GM13976 (cell line): Measurements from ENCODE around the gene GRK1.

Experiments used
- DNase-seq: peaks from one replicate; pipeline ENCODE4 v3.0.0; 2012; ENCODE audit warnings: low spot score
- in situ Hi-C: fragments of 300-500 bp; cut with MboI; formaldehyde crosslinking; loops from one replicate; pipeline ENCODE4 v1.12.0; 2022; ENCODE audit warnings: low sequenced_read_pairs, mixed read lengths, inconsistent platforms; ENCODE audit not compliant: unreplicated experiment
- TF ChIP-seq, protein P1 (sequence below): IDR thresholded peaks from 2 replicates; pipeline ENCODE4 v1.5.1; 2012; ENCODE audit warnings: borderline replicate concordance, mild to moderate bottlenecking; ENCODE audit not compliant: insufficient read depth; ENCODE audit errors: extremely low read depth, missing control alignments, control extremely low read depth

Gene GRK1

DNA sequence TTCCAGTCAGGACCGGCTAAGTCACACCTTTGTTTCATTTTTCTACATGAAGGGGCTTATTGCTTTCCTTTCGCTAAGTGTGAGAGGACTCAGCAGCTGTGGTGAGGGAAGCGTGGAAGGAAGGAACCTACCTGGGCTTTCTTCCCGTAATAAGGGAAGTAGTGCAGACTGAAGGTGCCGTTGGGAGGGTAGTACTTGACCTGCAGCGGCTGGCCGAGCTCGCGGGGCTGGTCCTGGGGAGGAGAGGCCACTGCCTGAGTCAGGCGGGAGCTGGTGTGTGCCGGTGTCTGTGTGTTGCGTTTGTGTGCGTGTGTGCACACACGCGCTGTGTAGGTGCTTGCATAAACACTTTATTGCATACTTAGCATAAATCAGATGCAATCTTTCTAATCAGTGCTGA lies 16.7 kb upstream of the GRK1 start:
- no peak for DNase-seq
- TF ChIP-seq, protein P1, sequence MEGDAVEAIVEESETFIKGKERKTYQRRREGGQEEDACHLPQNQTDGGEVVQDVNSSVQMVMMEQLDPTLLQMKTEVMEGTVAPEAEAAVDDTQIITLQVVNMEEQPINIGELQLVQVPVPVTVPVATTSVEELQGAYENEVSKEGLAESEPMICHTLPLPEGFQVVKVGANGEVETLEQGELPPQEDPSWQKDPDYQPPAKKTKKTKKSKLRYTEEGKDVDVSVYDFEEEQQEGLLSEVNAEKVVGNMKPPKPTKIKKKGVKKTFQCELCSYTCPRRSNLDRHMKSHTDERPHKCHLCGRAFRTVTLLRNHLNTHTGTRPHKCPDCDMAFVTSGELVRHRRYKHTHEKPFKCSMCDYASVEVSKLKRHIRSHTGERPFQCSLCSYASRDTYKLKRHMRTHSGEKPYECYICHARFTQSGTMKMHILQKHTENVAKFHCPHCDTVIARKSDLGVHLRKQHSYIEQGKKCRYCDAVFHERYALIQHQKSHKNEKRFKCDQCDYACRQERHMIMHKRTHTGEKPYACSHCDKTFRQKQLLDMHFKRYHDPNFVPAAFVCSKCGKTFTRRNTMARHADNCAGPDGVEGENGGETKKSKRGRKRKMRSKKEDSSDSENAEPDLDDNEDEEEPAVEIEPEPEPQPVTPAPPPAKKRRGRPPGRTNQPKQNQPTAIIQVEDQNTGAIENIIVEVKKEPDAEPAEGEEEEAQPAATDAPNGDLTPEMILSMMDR, result no peak
- in situ Hi-C loops, result no loop called here

DNA sequence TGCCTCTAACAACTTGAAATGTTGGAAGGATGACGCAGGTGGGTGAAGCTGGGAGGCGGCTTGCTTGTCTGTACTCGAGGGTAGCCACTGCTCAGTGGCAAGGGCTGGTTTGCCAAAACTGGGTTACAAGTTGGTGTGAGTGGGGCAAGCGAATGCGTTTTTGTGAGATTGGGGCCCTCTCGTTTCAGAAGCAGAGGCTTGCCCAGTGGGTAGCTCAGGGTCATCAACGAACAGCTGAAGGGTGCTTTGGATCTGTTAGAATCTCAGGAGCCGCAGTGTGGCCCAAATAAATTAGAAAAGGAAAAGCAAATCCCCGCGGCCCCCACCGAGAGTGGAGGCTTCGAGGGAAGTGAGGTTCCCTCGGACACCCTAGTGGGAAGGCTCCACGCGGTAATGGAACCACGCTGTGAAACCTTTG lies 16.3 kb upstream of the GRK1 start:
- no peak for DNase-seq
- in situ Hi-C loops, result no loop called here
- TF ChIP-seq, protein P1, result no peak

DNA sequence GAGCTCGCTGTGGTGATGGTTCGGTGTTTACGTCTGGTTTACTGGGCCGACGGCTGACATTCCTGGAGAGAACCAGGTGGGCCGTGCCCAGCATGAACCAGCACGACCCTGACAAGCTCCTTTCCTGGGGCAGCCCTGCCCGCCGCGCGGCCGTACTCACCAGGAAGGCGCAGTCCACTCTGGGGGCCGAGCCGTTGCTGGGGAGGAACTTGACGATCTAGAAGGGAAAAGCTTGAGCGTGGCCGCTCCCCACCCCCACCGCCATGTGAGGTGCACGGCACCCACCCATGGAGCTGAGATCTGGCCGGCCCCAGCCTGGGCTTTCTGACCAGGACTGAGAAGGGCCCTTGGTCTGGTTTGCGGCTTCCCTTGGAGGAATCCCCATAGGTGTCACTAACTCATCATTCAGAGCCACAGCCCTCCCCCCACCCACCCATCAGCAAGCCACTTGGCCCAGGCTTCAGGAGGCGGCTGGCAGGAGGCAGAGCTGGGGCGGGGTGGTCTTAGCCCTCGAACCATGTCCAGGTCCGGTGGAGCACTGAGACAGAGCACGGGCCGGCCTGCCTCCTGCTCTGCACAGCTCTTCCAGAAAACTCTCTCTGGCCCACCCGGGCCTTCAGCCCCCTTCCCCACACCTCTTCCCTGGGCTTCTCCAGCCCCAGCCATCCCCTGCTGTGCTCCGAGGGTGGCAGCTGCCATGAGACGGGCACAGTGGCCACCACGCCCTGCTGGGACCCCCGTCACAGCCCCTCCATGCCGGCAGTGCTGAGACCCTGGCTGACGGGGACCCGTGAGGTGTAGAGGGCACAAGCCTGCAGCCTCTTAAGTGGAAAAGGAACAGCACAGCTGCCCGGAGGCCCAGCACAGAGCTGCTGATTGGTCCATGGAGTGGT lies 15.3 kb upstream of the GRK1 start:
- DNase-seq, result no peak
- in situ Hi-C loops, result no loop called here

DNA sequence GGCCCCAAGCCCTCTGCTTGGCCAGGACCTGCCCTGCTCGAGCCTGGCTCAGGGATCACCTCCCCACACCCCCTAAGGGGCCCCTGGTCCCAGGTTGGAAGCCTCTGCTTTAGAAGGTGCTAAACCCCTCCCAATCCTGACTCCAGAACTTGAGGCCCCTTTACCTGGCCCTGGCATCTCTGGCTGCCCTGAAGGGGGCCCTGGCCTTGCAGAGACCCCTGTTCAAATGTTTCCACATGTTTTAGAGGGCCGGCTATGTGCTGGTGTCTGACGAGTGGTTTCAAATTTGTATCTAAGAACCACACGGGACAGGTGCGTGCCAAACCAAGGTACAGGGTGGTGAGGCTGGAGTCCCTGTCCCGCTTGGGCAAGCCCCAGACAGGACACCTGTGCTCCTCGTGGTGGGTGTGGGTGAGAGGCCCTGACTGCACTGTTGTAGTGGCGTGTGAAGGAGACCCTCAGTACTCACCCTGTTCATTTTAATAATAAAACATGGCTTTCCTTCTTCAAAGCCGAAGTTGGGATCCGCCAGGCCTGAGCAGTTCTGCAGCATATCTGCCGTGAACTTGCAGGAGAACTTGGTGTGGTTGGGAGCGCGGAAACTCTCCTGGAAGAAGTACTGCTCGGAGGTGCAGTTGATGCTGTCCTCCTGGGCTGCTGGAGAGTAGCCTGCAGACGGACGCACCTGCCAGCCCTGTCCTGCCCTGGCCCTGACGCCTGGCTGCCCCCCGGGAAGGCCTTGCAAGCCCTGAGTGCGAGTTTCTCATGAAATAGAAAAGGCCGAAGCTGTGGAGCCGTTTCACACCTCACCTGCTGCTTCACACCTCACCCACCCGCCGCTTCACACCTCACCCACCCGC lies 14.4 kb upstream of the GRK1 start:
- in situ Hi-C loops, result no loop called here
- no peak for DNase-seq
- TF ChIP-seq, protein P1, result no peak

More for the DNA sequence above, 15.3 kb upstream of the GRK1 start:
- TF ChIP-seq, protein P1, result no peak

DNA sequence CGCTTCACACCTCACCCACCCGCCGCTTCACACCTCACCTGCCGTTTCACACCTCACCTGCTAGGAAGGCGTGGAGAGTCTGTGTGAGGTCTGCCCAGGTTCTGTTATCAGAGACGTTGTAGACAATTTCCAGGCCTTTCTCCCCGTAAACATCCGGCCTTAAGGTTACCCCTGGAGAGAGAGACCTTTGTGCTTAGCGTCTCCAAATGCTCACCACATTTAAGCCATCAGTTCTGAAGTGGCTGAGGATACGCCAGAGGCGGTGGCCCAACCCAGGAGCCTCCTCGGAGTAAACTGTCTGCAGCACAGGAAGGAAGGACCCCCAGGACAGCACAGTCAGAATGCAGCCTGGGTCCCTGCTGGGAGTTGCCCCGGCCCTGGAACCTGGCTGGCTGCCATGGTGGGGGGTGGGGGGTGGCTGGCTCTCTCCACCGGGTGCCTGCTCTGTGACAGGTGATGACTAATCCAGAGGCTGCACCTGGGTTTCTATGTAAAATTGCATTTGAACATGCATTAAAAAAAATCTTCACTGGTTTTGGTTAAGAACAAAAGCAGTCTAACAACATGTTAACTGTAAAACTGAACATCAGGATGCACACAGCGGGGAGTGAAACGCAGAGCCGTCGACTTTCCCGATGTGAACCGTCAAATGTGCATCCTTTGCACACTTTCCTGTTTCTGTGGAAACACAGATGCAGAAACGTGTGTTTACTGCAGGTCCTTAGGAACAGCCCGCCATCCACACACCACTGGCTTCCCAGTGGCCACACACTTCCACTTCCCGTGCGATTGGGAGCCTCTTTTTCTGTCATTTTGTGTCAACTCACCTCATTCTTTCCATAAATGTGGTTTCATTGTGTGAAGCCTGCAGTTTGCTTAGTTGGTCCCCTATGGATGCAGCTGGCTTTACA lies 13.5 kb upstream of the GRK1 start:
- in situ Hi-C loops, result no loop called here
- TF ChIP-seq, protein P1, result no peak
- no peak for DNase-seq

DNA sequence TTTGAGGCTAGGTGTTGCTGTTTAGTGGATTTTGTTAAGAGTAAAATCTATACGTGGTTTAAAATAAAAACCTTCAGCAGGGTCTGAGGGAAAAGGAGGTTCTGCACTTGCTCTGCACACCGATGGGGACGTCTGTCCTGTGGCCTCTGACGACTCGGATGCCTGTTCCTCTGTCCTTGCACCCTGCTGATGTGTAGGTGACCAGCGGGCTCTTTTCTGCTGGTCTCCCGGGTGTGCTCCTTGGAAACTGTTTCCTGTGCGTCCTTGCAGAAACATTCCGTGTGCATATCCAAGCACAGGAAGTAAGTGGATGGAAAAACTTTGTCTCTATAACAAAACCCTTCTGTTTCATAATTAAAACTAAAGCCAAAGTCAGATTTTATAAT lies 12.9 kb upstream of the GRK1 start:
- in situ Hi-C loops, result no loop called here
- DNase-seq, result no peak
- TF ChIP-seq, protein P1, result no peak
